ENCODE data around the gene BCL2L15. TPM values are rescaled to one million over a fixed set of nuclear protein-coding genes. Genes with fewer than 3 reads are reported as not detected.

Gene BCL2L15
- 3.4 and 3.7 TPM in 2 replicates for total RNA-seq

DNA sequence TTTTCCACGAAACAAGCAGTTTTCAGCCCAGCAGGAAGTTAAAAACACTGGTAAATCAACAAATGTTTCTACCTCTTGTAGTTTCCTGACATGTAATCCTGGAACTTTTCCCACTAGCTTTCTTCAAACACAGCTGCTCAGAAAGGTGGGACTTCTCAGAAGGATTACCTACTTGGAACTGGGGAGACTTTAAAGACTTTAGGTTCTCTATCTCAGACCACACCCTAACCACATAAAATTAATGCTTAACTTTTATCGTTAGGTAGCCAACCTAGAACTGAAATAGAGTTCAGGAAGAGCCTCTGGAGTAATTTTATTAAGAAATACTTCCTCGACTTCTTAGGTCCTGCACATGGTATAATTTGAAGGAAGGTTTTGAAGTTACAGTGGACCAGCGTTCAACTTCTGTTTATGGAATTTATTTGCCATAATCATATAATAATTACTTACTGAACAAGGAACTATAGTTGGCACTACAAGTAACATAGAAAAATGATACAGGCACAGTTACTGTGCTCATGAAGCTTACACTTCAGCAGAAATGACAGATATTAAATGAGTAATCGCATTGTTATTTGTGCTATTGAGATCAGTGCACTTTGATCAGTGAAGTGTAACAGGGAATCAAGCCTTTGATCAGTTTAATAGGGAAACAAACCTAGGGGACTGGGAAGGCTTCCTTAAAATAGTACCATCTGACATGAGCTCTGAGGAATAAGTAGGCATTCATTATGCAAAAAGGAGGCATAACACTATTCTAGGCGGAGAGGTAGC, at the start of gene BCL2L15:
Gene BCL2L15 (minus strand): TSS at position 180 of the 774 bp plus-strand sequence. CDS start 206 bp downstream, outside the sequence.
- intact Hi-C loops (cut with micrococcal nuclease): no loop called here

DNA sequence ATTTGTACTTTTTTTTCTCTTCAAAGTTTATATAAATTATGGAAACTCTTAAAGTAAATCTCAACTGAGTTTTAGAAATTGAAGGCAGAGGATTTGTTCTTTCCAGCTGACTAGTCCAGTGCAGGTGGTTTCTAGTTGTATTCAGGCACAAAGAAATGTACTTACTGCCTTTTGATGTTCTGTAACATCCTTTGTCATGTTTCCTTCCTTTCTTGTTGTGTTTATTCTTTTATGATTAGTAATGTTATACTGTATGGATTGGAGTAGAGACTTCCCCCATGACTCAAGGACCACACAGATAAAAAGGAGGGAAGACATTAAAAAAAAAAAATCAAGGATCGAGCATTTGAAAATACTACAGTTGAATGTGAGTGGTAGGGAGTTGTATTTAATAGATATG, 49.8 kb upstream of the BCL2L15 start:
- intact Hi-C loops (cut with micrococcal nuclease): loop anchor here (10.0 kb wide), 1 partner anchor 778 kb away; the partner anchor contains the start of gene NRAS

DNA sequence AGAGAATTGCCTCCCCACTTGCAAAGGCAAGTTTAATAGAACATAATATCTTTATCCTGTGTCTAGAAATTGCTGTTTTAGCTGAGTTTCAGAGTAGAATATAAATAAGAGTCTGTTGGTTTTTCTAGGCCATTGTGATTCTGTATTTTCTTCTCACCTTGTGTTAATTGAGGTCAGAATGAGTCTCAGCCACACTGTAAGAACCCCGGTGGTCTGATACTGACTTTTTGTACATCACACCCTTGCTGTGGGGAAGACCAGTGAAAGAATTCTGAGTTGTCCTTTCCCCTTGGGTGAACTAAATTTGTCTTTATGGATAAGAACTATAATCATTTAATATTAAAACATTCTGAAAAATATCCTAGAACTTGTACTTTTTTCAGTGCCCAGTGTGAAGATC, 48.6 kb upstream of the BCL2L15 start:
- intact Hi-C loops (cut with micrococcal nuclease): loop anchor here (10.0 kb wide), 1 partner anchor 779 kb away; the partner anchor contains the start of gene NRAS

DNA sequence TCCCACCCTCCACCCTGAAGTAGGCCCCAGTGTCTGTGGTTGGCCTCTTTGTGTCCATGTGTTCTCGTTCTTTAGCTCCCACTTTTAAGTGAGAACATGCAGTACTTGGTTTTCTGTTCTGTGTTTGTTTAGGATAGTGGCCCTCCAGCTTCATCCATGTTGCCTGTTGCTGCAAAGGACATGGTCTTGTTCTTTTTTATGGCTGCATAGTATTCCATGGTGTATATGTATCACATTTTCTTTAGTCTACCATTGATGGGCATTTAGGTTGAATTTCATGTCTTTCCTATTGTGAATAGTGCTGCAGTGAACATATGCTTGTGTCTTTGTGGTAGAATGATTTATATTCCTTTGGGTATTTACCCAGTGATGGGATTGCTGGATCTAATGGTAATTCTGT, 47.8 kb upstream of the BCL2L15 start:
- intact Hi-C loops (cut with micrococcal nuclease): loop anchor here (10.0 kb wide), 1 partner anchor 780 kb away; the partner anchor contains the start of gene NRAS

DNA sequence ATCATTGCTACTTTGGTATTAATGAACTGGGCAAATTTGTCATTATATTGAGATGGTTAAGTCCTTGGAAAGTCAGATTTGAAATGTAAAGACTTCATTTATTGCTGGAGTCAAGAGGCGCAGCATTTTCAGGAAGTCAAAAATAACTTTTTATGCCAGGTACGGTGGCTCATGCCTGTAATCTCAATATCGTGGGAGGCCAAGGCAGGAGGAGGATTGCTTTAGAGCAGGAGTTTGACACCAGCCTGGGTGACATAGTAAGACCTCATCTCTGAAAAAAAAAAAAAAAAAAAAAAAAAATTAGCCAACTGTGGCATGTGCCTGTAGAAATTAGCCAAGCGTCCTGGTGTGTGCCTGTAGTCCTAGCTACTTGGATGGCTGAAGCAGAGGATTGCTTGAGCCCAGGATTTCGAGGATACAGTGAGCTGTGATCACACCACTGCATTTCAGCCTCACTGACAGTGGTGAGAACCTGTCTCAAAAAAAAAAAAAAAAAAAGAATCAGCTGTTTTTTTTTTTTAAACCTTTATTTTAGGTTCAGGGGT, 47.2 kb upstream of the BCL2L15 start:
- intact Hi-C loops (cut with micrococcal nuclease): loop anchor here (10.0 kb wide), 1 partner anchor 780 kb away; the partner anchor contains the start of gene NRAS

DNA sequence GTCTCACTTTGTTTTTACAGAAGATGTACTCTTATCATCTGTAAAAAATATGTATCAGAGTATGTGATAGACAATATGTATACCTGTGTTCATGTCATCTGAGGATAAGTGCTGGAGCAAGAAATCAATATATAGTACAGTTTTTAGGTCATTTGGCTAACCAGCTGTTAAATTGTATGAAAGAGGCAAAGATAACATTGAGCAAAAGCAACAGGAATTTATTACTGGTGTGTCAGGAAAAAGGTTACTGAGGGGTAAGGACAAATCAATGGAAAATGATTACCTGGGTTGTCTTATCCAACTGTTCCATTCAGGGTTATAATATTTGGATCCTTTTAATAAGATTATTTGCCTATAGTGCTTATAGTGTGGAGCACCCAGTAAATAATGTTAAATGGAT, 46.6 kb upstream of the BCL2L15 start:
- intact Hi-C loops (cut with micrococcal nuclease): loop anchor here (10.0 kb wide), 1 partner anchor 781 kb away; the partner anchor contains the start of gene NRAS

DNA sequence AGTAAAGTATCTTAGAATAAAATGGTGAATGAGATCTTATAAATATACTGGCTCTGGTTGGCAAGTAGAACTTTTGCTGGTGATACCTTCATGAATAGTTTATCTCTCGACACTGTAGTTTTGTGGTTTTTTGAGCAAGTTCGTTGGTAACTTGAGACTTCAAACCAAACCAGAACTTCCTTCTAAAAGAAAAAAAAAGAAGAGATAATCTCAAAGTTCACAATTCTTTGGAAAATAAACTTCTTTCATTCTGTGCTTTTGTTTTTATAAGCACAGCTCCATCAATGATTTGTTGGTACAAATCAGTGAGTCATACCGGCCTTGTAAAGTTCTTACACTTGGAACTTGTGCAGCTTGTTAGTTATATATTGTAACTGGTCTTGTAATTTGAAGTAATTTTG, 44.1 kb upstream of the BCL2L15 start:
- intact Hi-C loops (cut with micrococcal nuclease): loop anchor here (1.0 to 10.0 kb wide), 3 partner anchors 15 to 783 kb away; partner anchors contain the start of gene NRAS

DNA sequence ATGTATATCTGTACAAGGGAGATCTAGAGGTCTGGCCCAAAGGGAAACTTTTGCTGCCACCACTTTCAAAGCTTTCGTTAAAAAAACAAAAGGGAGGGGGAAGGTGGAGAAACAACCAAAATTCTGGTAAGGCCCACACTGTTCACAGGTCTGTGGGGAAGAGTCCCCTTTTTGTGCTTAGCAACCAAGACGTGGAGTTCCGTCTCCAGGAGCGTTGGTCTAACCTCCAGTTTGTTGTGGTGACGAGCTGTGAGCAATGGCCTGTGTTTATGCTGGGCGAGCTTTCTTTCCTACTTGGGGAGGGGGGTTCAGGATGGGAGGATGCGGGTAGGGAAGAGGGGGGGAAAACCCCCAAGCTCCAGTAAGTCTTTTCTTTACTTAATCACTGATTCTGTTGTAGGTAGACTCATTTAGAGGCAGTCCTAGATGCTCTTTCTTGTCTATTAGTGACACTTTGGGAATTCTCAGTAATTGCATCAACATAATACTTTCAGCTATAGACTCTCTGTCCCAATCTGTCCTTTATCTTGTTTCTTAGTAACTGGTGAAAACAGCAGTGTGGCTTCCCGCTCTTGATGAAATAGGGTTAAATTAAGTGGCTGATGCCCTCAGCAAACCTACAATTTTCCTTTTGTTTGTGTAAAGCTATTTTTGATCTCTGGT, 43.2 kb upstream of the BCL2L15 start:
- intact Hi-C loops (cut with micrococcal nuclease): loop anchor here (1.0 to 10.0 kb wide), 5 partner anchors 10 to 784 kb away; partner anchors contain the start of genes NRAS and PTPN22

DNA sequence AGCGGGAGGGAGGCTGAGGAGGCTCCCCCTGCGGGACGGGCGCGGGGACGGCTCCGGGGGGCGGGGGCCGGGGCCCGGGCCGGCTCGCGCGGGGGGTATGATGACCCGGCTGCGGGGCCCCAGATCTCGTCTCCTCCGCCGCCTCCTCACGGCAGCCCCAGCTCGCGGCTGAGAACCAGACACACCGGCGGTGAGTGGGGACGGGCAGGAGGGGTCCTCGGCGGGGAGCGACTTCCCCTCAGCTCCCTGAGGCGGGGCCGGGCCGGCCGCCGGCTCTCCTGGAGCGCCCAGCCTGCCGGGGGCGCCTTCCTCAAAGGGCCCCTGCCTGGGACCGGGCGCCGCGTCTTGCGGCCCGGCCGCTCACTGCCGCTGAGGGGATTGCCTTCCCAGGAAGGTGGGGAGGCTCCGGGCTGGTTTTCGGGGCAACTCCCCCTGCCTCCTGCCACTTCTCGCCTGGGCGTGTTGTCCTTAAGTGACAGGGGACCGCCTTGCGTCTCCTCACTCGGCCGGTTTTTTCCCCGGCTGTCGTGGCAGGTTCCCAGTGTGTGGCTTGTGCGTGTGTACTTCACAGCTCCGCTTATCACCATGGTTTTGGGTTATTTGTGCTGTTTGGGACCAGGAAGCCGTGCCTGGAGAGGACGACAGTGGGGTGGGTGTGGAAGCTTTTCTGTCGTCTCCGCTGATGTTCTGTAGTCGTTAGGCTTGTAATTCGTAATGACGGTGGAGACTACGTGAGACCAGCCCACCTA, 42.5 kb upstream of the BCL2L15 start:
- intact Hi-C loops (cut with micrococcal nuclease): loop anchor here (1.0 to 10.0 kb wide), 9 partner anchors 10 to 1215 kb away; partner anchors contain the start of genes DCLRE1B, NRAS, PPM1J and PTPN22

DNA sequence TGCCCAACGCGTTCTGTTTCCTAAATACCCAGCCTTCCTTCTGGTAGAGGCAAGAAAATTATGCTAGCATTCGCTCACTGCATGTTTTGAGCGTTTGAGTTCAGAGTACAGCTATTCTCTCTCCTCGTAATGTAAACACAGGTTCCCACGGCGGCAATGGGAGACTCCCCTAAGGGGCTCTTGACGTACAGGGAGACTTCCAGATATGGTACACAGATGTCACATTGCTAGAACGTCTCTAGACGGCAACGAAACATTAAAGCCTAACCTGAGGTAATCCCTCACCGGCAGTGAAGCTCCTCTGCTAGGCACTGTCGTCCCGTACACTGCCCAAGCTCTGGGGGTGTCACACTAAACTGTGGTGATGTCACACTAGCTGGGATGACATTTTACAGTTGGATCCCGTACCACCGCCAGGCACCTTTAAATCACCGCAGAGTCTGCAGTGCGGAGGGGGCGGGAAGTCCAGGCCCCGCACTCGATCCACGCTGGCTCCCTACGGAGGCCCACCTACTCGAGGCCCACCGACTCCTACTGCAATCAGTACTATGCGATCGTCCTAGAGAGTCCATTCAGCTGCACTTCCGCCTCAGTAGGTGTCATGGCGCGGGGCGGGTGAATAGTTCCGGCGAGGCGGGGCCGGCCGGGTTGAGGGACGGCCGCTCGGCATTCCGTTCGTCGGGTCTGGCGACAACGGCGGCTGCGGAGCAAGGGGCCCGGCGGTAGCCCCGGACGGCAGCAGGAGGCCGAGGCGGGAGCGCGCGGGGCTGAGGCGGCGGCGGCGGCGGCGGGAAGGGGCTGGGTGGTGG, 41.8 kb upstream of the BCL2L15 start, which contains the start of gene HIPK1:
Gene HIPK1 (plus strand): TSS at position 384 of the 809 bp plus-strand sequence.
- intact Hi-C loops (cut with micrococcal nuclease): loop anchor here (1.0 to 5.0 kb wide), 5 partner anchors 24 to 1214 kb away; partner anchors contain the start of genes DCLRE1B, PPM1J, RSBN1 and SLC16A1

DNA sequence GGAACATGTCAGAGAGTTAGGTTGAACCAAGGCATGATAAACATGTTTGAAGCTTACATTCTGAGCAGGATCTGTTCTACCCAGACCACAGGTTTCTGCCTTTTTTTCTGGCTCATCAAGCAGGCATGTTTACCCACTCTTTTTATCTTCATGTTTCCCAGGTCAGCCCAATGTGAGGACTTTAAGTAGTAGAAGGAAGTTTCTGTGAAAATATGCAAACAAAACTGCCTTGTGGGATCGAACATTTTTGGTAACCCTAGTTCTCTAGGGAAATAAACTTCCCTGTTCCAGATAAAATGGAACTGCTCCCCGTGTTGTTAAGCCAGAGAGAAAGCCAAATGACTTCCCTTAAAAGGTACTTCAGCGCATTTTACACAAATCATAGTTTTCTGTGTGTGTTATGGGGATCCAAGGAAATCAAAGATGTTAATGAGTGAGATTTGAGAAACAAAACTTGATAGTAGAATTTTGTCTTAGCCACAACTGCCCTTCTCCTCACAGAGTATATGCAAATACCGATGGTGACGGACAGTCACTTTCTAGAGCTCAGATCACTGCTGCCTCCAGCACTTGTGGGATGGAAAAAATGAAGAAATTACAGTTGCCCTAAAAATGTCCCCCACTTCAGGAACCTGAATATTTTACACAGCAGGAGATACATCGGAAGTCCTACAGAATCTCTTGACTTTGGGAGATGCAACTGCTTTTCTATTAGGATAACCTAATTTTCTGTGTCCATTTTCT, 41.0 kb upstream of the BCL2L15 start:
- intact Hi-C loops (cut with micrococcal nuclease): loop anchor here (2.0 to 5.0 kb wide), 2 partner anchors 971 to 1214 kb away; partner anchors contain the start of genes PPM1J and SLC16A1

DNA sequence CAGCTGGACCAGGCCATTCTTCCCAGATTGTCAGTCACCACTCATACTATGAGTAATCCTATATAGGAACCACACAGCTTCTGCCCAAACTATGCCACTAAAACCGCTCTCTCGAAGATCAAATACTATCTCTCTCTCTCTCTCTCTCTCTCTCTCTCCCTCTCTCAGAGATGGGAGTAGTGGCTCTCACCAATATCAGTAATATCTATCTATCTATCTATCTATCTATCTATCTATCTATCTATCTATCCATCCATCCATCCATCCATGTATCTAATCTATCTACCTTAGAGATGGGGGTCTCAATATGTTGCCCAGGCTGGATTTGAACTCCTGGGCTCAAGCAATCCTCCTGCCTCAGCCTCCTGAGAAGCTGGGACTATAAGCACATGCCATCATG, 37.1 kb upstream of the BCL2L15 start:
- intact Hi-C loops (cut with micrococcal nuclease): no loop called here

DNA sequence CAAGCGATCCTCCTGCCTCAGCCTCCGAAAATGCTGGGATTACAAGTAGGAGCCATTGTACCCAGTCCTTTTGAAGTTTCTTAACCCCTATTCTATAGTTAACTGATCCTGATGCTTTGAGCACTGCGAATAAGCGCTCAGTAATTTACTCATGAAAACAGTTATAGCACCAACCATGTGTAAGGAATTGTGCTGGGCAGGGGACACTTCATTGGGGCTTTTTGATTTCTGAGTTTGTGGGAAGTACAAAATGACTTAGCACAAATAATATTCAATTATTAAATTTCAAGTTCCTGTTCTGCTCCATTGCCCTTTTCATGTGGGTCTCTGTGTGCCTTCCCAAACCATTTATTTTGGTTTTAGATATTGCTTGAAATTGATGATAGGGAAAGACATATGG, 35.6 kb upstream of the BCL2L15 start:
- intact Hi-C loops (cut with micrococcal nuclease): no loop called here

DNA sequence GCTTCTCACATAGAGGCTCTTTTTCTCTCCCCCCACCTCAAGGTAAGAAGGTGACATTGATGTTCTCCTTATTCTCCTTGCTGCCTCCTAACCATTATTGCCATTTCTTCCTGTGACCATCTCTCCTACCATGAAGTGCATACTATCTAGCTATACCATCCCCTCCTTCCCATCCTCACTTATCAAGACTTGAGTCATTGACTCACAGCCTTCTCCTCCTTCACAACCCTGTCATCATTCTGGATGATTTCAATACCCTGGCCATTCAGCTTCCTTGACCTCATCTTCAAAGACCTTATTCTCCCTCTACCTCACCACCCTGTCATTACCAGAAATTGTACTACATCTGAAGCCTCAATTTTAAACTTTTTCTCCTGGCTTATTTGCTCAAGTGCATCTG, 30.9 kb upstream of the BCL2L15 start:
- intact Hi-C loops (cut with micrococcal nuclease): no loop called here

DNA sequence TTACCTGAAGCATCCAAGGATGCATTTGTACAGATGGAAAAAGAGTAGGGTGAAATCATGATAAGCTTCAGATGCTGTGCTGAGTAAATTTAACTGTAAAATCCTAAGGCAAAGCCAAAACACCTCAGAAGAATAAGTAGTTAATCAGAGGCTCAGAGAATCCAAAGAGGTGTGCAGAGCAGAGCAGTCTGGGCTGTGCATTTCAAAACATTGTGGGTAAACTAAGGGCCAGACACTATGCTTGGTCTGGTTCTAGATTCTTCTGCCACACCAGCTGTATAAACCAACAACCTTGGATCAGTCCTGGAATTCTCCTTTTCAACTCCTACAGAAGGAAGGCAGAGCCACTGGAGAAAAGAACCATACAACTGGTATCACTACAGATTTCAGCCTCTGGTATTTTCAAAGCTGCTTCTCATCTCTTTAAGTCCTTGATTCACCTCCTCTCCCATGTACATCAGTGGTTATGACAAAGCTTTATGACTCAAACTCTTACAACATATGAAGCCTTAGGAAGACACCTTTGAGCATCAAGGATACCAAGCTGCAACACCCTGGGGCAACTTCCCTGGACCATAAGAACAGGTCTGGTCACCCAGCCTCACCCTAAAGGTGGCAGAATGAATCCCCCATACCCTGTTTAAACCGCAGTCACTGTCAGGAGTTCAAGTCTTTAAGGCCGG, 30.2 kb upstream of the BCL2L15 start:
- intact Hi-C loops (cut with micrococcal nuclease): no loop called here

DNA sequence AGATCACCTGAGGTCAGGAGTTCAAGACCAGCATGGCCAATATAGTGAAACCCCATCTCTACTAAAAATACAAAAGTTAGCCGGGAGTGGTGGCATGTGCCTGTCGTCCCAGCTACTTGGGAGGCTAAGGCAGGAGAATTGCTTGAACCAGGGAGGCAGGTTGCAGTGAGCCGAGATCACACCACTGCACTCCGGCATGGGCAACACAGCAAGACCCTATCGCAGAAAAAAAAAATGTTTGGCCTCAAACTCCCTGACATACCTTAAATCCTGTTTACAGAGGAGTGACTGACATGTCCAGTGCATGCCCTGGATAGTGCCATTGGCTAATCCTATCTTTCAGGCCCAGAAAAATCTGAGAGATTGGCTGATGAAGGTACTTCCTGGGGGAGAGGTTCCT, 29.6 kb upstream of the BCL2L15 start:
- intact Hi-C loops (cut with micrococcal nuclease): no loop called here

DNA sequence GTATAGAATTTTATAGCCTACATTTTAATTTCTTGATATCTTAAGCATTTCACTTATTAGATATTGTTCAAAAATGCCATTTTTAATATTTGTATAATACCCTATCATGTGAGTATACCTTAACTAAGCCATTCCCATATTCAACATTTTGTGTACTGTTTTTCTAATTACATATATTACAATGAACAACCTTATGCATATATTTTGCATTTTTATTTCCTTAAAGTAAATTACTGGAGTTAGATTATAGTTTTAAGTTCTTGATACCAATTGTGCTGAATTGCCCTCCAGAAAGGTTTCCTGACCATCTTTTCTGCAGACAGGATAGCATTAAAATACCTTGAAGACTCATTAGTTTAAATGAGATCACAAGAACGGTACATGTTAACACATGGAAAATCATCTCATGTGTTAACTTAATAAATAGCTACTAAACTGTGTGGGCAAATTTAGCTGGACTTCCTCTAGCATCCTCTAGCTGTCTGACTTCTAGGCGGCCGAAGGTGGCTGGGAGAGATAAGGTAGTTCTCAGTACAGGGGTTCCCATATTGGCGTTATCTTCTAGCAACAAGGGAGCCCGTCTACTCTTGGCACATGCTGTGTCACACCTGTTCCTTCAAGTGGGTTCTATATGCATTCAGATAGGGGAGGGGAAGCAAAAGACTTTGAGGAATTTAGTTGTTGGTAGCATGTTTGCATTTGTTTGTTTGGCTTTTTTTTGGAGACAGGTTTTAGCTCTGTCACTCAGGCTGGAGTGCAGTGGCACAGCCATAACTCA, 26.7 kb upstream of the BCL2L15 start:
- intact Hi-C loops (cut with micrococcal nuclease): no loop called here

DNA sequence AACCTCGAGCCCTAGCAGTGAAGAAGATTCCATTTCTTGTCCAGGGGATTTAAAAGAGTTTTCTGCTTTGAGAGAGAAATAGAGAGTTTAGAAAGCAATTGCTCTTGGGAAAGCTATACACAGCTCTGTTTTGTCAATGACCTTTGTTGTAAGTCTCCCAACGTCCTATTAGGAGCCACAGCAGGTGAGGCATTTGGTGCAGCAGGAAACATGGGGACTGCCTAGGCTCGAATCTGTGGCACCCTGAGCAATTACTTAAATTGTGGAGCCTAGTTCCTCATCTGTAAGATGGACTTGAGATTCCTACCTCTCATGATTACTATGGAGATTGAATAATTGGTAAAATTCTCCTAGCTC, 25.9 kb upstream of the BCL2L15 start:
- intact Hi-C loops (cut with micrococcal nuclease): no loop called here
